Activated naive CD8-positive, alpha-beta T cell treated with anti-CD3 and anti-CD28 coated beads for 36 hours (primary cell): Measurements from ENCODE around the gene CES3. TPM values are rescaled to one million over a fixed set of nuclear protein-coding genes. Genes with fewer than 3 reads are reported as not detected.
A peak's percentile ranks its signal among the peaks of the same experiment; 100 is the strongest.

Source experiments
- DNase-seq: peaks from one replicate; pipeline ENCODE4 v3.0.0; 2021
- H3K27ac Mint-ChIP-seq: one replicate; pipeline ENCODE4 v1.8.0; 2022; ENCODE audit warnings: mild to moderate bottlenecking, moderate library complexity, mixed read lengths
- H3K27me3 Mint-ChIP-seq: one replicate; pipeline ENCODE4 v1.8.0; 2022; ENCODE audit warnings: mild to moderate bottlenecking, mixed read lengths
- H3K36me3 Mint-ChIP-seq: one replicate; pipeline ENCODE4 v1.8.0; 2021; ENCODE audit warnings: mild to moderate bottlenecking, mixed read lengths
- H3K4me1 Mint-ChIP-seq: one replicate; pipeline ENCODE4 v1.8.0; 2021; ENCODE audit warnings: mixed read lengths
- H3K4me3 Mint-ChIP-seq: one replicate; pipeline ENCODE4 v1.8.0; 2022; ENCODE audit warnings: mild to moderate bottlenecking, moderate library complexity, mixed read lengths
- H3K9me3 Mint-ChIP-seq: one replicate; pipeline ENCODE4 v1.8.0; 2022; ENCODE audit warnings: mixed read lengths
- total RNA-seq, 2 experiments: library from RNA; stranded (reverse); gene quantifications; one replicate each; pipeline ENCODE4 v1.2.3, GENCODE V29; 2021

Gene CES3
- total RNA-seq, 2 experiments from 2014 or later, result 0.43 to 0.80 TPM

- Mint-ChIP-seq H3K4me1 (peaks cover 17% of the 10 kb centered on the region), H3K4me3 (peak overlapping the region; percentile 82), H3K9me3 (no peaks in the 10 kb centered on the region), H3K27ac (peak overlapping the region; percentile 79), H3K36me3 (no peaks in the 10 kb centered on the region), H3K27me3 (no peaks in the 10 kb centered on the region)
- peak; percentile 87 for DNase-seq
These were observed 53.0 kb downstream of the CES3 start for GRCh38 chr16:67013823-67014633.

- no peak for DNase-seq
- no peaks in the 10 kb centered on the region for H3K9me3 Mint-ChIP-seq
- H3K36me3 Mint-ChIP-seq, result no peaks in the 10 kb centered on the region
- peak overlapping the region; percentile 79 for H3K27ac Mint-ChIP-seq
- no peaks in the 10 kb centered on the region for H3K27me3 Mint-ChIP-seq
- peaks cover 17% of the 10 kb centered on the region for H3K4me1 Mint-ChIP-seq
- peak overlapping the region; percentile 82 for H3K4me3 Mint-ChIP-seq
These were observed 53.7 kb downstream of the CES3 start for GRCh38 chr16:67014634-67015312.

- H3K4me3 Mint-ChIP-seq, result peak overlapping the region; percentile 33
- H3K4me1 Mint-ChIP-seq, result peaks cover 17% of the 10 kb centered on the region
- no peak overlapping the region for H3K27ac Mint-ChIP-seq
- no peak for DNase-seq
- no peaks in the 10 kb centered on the region for H3K9me3 Mint-ChIP-seq
- H3K27me3 Mint-ChIP-seq, result no peaks in the 10 kb centered on the region
- no peaks in the 10 kb centered on the region for H3K36me3 Mint-ChIP-seq
These were observed 54.3 kb downstream of the CES3 start for GRCh38 chr16:67015313-67015731.

- H3K27ac Mint-ChIP-seq, result no peak overlapping the region
- no peak for DNase-seq
- no peaks in the 10 kb centered on the region for H3K9me3 Mint-ChIP-seq
- no peaks in the 10 kb centered on the region for H3K36me3 Mint-ChIP-seq
- peaks cover 15% of the 10 kb centered on the region for H3K4me1 Mint-ChIP-seq
- H3K4me3 Mint-ChIP-seq, result no peak overlapping the region
- H3K27me3 Mint-ChIP-seq, result no peaks in the 10 kb centered on the region
These were observed 55.1 kb downstream of the CES3 start for GRCh38 chr16:67016143-67016542.

- DNase-seq, result no peak
- H3K36me3 Mint-ChIP-seq, result no peaks in the 10 kb centered on the region
- H3K4me1 Mint-ChIP-seq, result peaks cover 15% of the 10 kb centered on the region
These were observed 55.8 kb downstream of the CES3 start for GRCh38 chr16:67016681-67017420.

GRCh38 chr16:67017421-67017750 is 56.3 kb downstream of the CES3 start:
- H3K9me3 Mint-ChIP-seq, result no peaks in the 10 kb centered on the region
- no peak overlapping the region for H3K27ac Mint-ChIP-seq
- H3K27me3 Mint-ChIP-seq, result no peaks in the 10 kb centered on the region
- no peak for DNase-seq
- H3K36me3 Mint-ChIP-seq, result no peaks in the 10 kb centered on the region
- H3K4me1 Mint-ChIP-seq, result peaks cover 15% of the 10 kb centered on the region
- no peak overlapping the region for H3K4me3 Mint-ChIP-seq

More at GRCh38 chr16:67016681-67017420, 55.8 kb downstream of the CES3 start:
- Mint-ChIP-seq H3K9me3 (no peaks in the 10 kb centered on the region), H3K27me3 (no peaks in the 10 kb centered on the region), H3K27ac (no peak overlapping the region), H3K4me3 (no peak overlapping the region)

DNA sequence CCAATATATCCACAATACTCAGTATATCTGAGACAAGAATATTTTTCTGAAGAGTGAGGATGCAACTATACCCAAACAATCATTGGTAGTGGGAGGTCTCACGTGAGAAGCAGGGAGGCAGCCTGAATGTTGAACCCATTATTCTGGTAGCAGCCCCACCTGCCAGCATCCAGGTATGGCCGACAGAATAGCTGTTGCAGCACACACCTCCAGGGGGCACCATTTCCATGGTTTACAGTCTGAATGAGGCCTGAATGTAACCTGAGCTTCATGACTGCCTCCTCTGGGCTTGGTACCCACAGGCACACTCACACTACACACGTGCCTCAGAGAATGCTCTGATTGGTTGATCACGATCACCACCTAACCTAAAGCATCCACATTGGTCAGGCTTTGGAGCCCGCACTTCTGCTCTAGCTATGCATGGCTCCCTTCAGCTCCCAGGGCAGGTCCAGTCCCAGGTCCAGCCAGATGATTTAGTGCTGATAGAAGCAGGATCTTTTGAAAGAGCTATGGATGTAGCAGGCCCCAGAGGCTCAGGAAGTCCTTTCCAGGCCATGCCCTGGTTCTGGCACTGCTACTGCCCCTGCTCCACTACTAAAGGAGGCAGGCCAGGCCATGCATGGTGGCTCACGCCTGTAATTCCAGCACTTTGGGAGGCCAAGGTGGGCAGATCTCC is 56.9 kb downstream of the CES3 start:
- Mint-ChIP-seq H3K4me1 (peaks cover 15% of the 10 kb centered on the region), H3K4me3 (no peak overlapping the region), H3K9me3 (no peaks in the 10 kb centered on the region), H3K27me3 (no peaks in the 10 kb centered on the region), H3K27ac (no peak overlapping the region), H3K36me3 (no peaks in the 10 kb centered on the region)
- peak; percentile 85 for DNase-seq

DNA sequence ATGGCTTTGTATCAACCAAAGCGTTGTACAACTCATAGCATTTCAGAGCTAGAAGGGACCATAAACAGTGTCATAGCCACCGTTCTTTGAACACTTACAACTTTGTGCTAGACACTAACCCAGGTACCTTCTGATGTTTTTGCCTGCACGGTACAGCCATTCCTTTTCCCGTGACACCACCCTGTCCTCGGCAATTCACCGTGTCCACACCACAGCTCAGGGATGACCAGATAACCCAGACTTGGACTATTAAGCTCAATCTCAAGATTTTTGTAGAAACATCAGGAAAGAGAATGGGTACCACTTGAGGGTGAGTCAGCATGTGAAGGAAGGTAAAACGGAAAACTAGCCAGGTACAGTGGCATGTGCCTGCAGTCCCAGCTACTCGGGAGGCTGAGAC is 58.1 kb downstream of the CES3 start:
- no peaks in the 10 kb centered on the region for H3K9me3 Mint-ChIP-seq

GRCh38 chr16:67021321-67021720 is 60.3 kb downstream of the CES3 start:
- no peak for DNase-seq
- Mint-ChIP-seq H3K4me3 (no peak overlapping the region), H3K4me1 (peaks cover 11% of the 10 kb centered on the region), H3K27me3 (no peaks in the 10 kb centered on the region), H3K36me3 (no peaks in the 10 kb centered on the region), H3K9me3 (no peaks in the 10 kb centered on the region), H3K27ac (no peak overlapping the region)

More for the DNA sequence above, 58.1 kb downstream of the CES3 start:
- DNase-seq, result no peak
- Mint-ChIP-seq H3K27me3 (no peaks in the 10 kb centered on the region), H3K27ac (no peak overlapping the region), H3K4me3 (no peak overlapping the region), H3K4me1 (peaks cover 12% of the 10 kb centered on the region), H3K36me3 (no peaks in the 10 kb centered on the region)

DNA sequence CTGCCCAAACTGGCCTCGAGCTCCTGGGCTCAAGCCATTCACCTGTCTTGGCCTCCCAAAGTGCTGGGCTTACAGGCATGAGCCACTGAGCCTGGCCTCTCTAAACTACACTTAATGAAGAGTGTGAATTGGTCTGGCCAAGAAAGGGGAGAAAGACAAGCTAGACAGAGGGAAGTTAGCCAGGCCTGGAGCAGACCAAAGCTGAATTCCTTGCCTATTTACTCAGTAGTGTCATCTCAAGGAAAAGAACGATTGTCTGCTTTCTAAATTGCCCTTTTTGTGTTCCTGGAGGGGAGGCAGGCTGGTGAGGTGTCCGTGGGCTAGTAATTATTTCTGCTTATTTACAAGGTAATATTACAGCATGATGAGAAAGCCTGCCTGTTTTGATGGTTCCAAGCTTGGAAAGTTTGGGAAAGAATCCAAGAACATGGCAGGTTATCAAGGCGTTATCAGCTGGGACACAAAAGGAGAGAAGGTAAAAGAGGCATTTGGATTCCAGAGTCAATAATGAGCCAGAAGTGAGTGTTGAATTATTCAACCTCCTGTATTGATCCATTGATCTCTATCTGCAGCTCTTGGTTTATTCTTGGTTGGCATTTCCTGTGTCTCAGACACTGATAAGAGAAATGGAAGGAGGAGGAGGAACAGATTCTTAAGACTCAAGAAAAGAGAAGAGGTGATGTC is 61.6 kb downstream of the CES3 start:
- DNase-seq, result no peak
- Mint-ChIP-seq H3K27me3 (no peaks in the 10 kb centered on the region), H3K36me3 (no peaks in the 10 kb centered on the region), H3K27ac (no peak overlapping the region), H3K4me3 (no peak overlapping the region), H3K4me1 (peaks cover 12% of the 10 kb centered on the region), H3K9me3 (no peaks in the 10 kb centered on the region)

GRCh38 chr16:67023689-67024088 is 62.6 kb downstream of the CES3 start:
- Mint-ChIP-seq H3K27me3 (no peaks in the 10 kb centered on the region), H3K9me3 (no peaks in the 10 kb centered on the region), H3K36me3 (no peaks in the 10 kb centered on the region), H3K4me1 (peaks cover 14% of the 10 kb centered on the region), H3K27ac (no peak overlapping the region), H3K4me3 (no peak overlapping the region)
- DNase-seq, result no peak

Other genes starting within 250 kb of the CES3 start
- gene DYNC1LI2, start 209.7 kb upstream of the CES3 start, total RNA-seq, result 10 to 100 TPM; 38.8 to 41.1 TPM
- gene TERB1, start 159.7 kb upstream of the CES3 start, total RNA-seq, result not detected
- 100 to 1,000 TPM; 118 to 121 TPM for gene NAE1, start 130.3 kb upstream of the CES3 start, total RNA-seq
- gene CA7, start 116.9 kb upstream of the CES3 start, total RNA-seq, result not detected
- 10 to 100 TPM; 25.5 to 25.9 TPM for gene PDP2, start 80.8 kb upstream of the CES3 start, total RNA-seq
- not detected for gene CDH16, start 42.4 kb upstream of the CES3 start, total RNA-seq
- under 1 TPM; 0.20 to 0.33 TPM for gene RRAD, start 35.7 kb upstream of the CES3 start, total RNA-seq
- 100 to 1,000 TPM; 152 to 153 TPM for gene CIAO2B, start 26.9 kb upstream of the CES3 start, total RNA-seq
- gene CES2, start 25.8 kb upstream of the CES3 start, total RNA-seq, result 10 to 100 TPM; 23.3 to 24.9 TPM
- gene CES4A, start 27.3 kb downstream of the CES3 start, total RNA-seq, result 1 to 10 TPM; 3.5 to 4.6 TPM
- gene CBFB, start 67.9 kb downstream of the CES3 start, total RNA-seq, result 100 to 1,000 TPM; 110 to 114 TPM
- gene PHAF1, start 148.7 kb downstream of the CES3 start, total RNA-seq, result 10 to 100 TPM; 13.8 to 14.9 TPM
- gene B3GNT9, start 189.7 kb downstream of the CES3 start, total RNA-seq, result 1 to 10 TPM; 1.5 to 1.7 TPM
- gene TRADD, start 198.6 kb downstream of the CES3 start, total RNA-seq, result 10 to 100 TPM; 15.3 to 16.0 TPM
- gene FBXL8, start 198.7 kb downstream of the CES3 start, total RNA-seq, result 1 to 10 TPM; 7.9 to 8.5 TPM
- gene HSF4, start 203.5 kb downstream of the CES3 start, total RNA-seq, result 10 to 100 TPM in 1 of 2 experiments, 1 to 10 TPM in 1; 9.3 to 10.1 TPM
- gene NOL3, start 209.3 kb downstream of the CES3 start, total RNA-seq, result 1 to 10 TPM; 6.1 to 6.4 TPM
- 10 to 100 TPM; 15.8 to 16.7 TPM for gene MATCAP1, start 222.7 kb downstream of the CES3 start, total RNA-seq
- gene EXOC3L1, start 228.9 kb downstream of the CES3 start, total RNA-seq, result under 1 TPM in 1 of 2 experiments, not detected in 1; 0.19 TPM
- gene E2F4, start 230.9 kb downstream of the CES3 start, total RNA-seq, result 100 to 1,000 TPM; 130 to 136 TPM
- gene ELMO3, start 237.9 kb downstream of the CES3 start, total RNA-seq, result 1 to 10 TPM; 4.3 to 4.5 TPM